ENCODE results near the gene RGL3.

RGL3 gene

DNA sequence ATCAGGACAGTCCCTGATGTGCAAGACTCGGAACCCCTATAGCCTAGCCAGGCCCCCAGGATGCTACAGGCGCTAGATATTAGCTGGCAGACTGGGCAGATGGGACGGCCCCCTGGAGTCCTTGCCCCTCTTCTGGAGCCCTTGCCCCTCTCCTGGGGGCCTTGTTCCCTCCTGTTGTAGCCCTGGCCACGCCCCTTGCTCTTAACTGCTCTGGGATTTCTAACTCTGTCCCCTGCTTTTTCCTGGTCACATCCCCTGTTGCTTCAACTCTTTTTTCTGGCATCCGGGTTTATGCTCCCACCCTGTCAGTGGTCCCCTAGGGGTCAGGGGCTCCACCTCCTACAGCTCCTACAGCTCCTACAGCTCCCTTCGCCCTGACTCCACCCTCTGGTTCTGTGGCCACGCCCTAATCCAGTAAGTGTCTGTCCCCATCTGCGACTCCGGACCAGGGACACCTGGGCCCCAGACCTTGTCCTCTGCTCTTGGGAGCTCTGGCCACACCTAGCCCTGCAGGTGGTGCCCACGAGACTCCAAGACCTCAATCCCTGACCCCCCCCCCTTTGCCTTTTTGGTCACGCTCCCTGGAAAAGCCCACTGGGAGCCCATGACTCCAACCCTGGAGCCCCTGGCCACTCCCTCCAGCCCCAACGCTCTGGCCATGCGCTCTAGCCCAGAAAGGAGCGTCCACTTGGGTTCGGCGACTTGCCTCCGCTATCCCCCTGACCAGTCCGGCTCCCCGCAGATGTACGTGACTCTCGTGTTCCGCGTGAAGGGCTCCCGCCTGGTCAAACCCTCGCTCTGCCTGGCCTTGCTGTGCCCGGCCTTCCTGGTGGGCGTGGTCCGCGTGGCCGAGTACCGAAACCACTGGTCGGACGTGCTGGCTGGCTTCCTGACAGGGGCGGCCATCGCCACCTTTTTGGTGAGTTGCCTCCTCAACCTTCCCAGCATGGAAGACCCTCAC lies 57.1 kb downstream of the RGL3 start:
- H3K4me3 Mint-ChIP-seq: peak overlapping the region in 2 of 3 experiments; percentile 14 to 63
- TF ChIP-seq, protein P1, sequence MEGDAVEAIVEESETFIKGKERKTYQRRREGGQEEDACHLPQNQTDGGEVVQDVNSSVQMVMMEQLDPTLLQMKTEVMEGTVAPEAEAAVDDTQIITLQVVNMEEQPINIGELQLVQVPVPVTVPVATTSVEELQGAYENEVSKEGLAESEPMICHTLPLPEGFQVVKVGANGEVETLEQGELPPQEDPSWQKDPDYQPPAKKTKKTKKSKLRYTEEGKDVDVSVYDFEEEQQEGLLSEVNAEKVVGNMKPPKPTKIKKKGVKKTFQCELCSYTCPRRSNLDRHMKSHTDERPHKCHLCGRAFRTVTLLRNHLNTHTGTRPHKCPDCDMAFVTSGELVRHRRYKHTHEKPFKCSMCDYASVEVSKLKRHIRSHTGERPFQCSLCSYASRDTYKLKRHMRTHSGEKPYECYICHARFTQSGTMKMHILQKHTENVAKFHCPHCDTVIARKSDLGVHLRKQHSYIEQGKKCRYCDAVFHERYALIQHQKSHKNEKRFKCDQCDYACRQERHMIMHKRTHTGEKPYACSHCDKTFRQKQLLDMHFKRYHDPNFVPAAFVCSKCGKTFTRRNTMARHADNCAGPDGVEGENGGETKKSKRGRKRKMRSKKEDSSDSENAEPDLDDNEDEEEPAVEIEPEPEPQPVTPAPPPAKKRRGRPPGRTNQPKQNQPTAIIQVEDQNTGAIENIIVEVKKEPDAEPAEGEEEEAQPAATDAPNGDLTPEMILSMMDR (IDR thresholded peaks at IDR 0.05; ENCODE audit: unreplicated experiment in 3 of 3): no peak
- peaks cover 10% of the 10 kb centered on the region for H3K36me3 Mint-ChIP-seq (ENCODE audit: low read depth)
- H3K27ac Mint-ChIP-seq: no peak overlapping the region
- H3K27me3 Mint-ChIP-seq (ENCODE audit: low read depth): peaks cover 26% of the 10 kb centered on the region
- H3K9me3 Mint-ChIP-seq: no peaks in the 10 kb centered on the region
- no peaks in the 10 kb centered on the region for H3K4me1 Mint-ChIP-seq

DNA sequence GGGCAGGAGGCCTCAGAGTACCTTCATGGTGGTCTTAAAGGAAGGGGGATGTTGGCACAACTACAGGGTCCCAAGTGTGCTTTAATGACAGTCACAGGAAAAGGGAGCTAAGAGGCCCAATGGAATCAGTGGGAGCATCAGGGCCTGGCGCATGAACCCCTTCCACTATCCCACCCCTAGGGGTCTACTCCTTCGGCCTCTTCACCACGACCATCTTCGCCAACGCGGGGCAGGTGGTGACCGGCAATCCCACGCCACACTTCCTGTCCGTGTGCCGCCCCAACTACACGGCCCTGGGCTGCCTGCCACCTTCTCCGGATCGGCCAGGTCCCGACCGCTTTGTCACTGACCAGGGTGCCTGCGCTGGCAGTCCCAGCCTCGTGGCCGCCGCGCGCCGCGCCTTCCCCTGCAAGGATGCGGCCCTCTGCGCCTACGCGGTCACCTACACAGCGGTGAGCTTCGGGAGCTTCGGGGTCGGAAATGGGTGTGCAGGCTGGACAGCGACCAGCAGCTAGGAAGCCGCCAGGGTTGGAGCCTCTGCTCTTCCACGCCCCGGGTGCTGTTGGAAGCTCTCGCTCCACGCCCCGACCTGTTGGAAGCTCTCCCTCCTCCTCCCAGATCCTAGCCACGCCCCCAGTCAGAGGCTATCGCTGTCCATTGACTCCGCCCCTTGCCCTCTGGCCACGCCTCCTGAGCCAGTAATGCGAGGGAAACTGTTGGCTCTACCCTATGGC lies 57.9 kb downstream of the RGL3 start:
- Mint-ChIP-seq H3K36me3 (ENCODE audit: low read depth) (peaks cover 10% of the 10 kb centered on the region), H3K27me3 (ENCODE audit: low read depth) (peaks cover 30% of the 10 kb centered on the region), H3K27ac (no peak overlapping the region), H3K4me3 (peak overlapping the region in 1 of 3 experiments; percentile 63), H3K9me3 (no peaks in the 10 kb centered on the region), H3K4me1 (peaks cover 5% of the 10 kb centered on the region)
- TF ChIP-seq, protein P1 (IDR thresholded peaks at IDR 0.05; ENCODE audit: unreplicated experiment in 3 of 3): no peak

DNA sequence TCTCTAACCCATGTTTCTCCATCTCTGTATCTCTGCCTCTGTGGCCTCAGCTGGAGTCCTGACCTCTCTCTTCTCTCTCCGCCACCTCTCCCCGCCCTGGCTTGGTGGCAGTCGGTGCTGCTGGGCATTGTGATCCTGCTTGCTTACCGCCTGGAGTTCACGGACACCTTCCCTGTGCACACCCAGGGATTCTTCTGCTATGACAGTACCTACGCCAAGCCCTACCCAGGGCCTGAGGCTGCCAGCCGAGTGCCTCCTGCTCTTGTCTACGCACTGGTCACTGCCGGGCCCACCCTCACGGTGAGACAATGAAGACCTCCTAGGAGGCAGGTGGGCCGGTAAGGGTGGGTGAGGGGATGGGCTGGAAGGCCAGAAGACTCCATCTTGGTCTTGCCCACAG lies 59.7 kb downstream of the RGL3 start:
- Mint-ChIP-seq H3K27ac (no peak overlapping the region), H3K9me3 (no peaks in the 10 kb centered on the region), H3K36me3 (ENCODE audit: low read depth) (peaks cover 7% of the 10 kb centered on the region), H3K4me1 (peaks cover 12% of the 10 kb centered on the region), H3K4me3 (peak overlapping the region in 2 of 3 experiments; percentile 6 to 76), H3K27me3 (ENCODE audit: low read depth) (peaks cover 36% of the 10 kb centered on the region)
- TF ChIP-seq, protein P1 (IDR thresholded peaks at IDR 0.05; ENCODE audit: unreplicated experiment in 3 of 3): no peak

DNA sequence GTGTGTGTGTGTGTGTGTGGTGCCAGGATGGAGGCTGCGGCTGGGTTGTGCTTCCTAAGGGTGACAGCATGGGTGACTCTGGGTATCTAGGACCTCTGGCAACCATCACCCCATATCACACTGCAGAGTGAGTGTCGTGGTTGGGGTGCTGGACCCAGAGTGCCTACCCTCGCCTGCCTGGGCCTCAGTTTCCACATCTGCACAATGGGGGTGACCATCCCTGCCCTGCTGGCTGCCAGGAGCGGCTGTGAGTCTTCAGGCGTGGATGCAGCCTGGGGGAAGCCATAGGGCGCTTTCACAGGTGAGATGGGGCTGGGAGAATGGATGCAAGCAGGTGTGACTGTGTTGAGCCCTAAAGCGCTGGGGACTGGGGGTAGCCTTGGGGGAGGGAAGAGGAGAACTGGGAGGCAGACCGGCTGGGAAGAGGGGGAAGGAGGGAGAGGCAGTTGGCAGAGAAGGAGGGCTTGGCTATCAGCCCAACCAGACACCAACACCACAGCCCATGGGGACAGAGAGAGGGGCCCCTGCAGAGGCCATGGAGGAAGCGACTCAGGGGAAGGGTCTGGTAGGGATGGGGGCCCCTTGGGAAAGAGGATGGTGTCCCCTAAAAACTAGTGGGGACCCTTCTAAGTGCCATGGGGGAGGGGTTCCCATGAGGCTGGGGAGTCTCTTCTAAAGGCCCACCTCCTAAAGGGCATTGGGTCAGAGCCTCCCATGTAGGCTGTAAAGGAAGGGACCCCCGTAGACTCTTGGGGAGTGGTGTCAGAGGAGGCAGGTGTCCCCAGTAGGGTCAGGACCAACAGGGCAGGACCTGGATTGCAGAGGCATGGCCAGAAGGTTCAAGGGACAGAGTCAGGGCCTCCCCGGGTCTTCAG lies 62.2 kb downstream of the RGL3 start:
- Mint-ChIP-seq H3K27ac (no peak overlapping the region), H3K4me1 (peaks cover 12% of the 10 kb centered on the region), H3K4me3 (peak overlapping the region; percentile 86 to 93 (median 92)), H3K27me3 (ENCODE audit: low read depth) (peaks cover 36% of the 10 kb centered on the region), H3K9me3 (no peaks in the 10 kb centered on the region), H3K36me3 (ENCODE audit: low read depth) (peaks cover 5% of the 10 kb centered on the region)
- TF ChIP-seq, protein P1 (IDR thresholded peaks at IDR 0.05; ENCODE audit: unreplicated experiment in 3 of 3): no peak

DNA sequence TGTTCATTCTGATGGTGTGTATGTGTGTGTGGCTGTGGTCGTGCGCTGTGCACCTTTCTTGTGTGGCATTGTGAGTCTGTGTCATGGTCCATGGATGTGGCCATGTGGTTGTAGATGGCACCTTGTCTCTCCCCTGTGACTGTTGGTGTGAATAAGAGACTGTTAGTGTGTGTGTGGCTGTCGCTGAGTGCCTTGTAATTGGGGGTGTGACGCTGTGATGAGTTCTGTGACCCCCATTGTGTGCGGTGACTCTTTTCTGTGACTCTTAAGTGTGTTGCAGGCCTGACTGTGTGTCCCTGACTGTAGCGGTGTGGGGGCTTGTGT lies 63.1 kb downstream of the RGL3 start:
- Mint-ChIP-seq H3K9me3 (no peaks in the 10 kb centered on the region), H3K4me1 (peaks cover 12% of the 10 kb centered on the region), H3K36me3 (ENCODE audit: low read depth) (no peaks in the 10 kb centered on the region), H3K4me3 (peak overlapping the region; percentile 86 to 93 (median 92)), H3K27ac (peak overlapping the region in 2 of 3 experiments; percentile 1 to 12), H3K27me3 (ENCODE audit: low read depth) (peaks cover 31% of the 10 kb centered on the region)
- TF ChIP-seq, protein P1 (IDR thresholded peaks at IDR 0.05; ENCODE audit: unreplicated experiment in 3 of 3): no peak
